ENCODE measurements around the gene LYAR.

The LYAR gene

DNA sequence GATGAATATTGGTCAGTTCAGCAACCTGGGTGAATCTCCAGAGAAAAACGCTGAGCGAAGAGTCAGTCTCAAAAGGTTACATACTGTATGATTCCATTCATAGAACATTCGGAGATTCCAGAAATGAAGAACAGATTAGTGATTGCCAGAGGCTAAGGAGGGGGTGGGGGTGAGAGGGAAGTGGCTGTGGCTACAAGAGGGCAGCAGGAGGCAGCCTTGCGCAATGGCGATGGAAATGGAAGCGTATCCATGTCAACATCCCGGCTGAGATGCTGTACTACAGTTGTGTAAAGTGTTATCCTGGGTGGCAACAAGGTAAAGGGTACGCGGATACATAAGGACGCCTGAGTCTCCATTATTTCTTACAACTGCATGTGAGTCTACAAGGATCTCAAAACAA, 18.0 kb downstream of the LYAR start:
- TF ChIP-seq TAF1 (IDR thresholded peaks at IDR 0.05; ENCODE audit: borderline replicate concordance, insufficient read depth, low read length) (no peak), SIN3A (IDR thresholded peaks at IDR 0.05; ENCODE audit: borderline replicate concordance, insufficient read depth, low read length) (no peak), POLR2AphosphoS5 (IDR thresholded peaks at IDR 0.05; ENCODE audit: low read depth, low read length) (no peak), FOXP2 (optimal IDR thresholded peaks at IDR 0.05; ENCODE audit: borderline replicate concordance, extremely low read depth, extremely low read length, insufficient read depth) (no peak)
- TF ChIP-seq, protein P1, sequence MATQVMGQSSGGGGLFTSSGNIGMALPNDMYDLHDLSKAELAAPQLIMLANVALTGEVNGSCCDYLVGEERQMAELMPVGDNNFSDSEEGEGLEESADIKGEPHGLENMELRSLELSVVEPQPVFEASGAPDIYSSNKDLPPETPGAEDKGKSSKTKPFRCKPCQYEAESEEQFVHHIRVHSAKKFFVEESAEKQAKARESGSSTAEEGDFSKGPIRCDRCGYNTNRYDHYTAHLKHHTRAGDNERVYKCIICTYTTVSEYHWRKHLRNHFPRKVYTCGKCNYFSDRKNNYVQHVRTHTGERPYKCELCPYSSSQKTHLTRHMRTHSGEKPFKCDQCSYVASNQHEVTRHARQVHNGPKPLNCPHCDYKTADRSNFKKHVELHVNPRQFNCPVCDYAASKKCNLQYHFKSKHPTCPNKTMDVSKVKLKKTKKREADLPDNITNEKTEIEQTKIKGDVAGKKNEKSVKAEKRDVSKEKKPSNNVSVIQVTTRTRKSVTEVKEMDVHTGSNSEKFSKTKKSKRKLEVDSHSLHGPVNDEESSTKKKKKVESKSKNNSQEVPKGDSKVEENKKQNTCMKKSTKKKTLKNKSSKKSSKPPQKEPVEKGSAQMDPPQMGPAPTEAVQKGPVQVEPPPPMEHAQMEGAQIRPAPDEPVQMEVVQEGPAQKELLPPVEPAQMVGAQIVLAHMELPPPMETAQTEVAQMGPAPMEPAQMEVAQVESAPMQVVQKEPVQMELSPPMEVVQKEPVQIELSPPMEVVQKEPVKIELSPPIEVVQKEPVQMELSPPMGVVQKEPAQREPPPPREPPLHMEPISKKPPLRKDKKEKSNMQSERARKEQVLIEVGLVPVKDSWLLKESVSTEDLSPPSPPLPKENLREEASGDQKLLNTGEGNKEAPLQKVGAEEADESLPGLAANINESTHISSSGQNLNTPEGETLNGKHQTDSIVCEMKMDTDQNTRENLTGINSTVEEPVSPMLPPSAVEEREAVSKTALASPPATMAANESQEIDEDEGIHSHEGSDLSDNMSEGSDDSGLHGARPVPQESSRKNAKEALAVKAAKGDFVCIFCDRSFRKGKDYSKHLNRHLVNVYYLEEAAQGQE (IDR thresholded peaks at IDR 0.05; ENCODE audit: insufficient read depth in 1 of 2, low read depth in 2 of 2, low read length in 2 of 2), result no peak

DNA sequence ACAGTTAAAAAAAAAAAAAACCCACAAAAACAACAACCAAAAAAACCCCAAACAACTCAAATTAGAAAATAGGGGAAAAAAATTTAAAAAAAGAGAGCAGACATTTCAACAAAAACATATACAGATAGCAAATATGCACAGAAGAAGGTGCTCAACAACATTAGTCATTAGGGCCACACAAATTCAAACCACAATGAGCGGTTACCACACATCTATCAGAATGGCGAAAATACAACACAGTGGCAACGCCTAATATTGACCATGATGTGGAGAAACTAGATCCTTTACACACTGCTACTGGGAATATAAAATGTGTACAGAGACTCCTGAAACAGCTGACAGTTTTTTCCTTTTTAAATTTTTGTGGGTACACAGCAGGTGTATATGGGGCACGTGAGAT, 19.4 kb downstream of the LYAR start:
- TF ChIP-seq SIN3A (IDR thresholded peaks at IDR 0.05; ENCODE audit: borderline replicate concordance, insufficient read depth, low read length) (no peak), TAF1 (IDR thresholded peaks at IDR 0.05; ENCODE audit: borderline replicate concordance, insufficient read depth, low read length) (no peak), POLR2AphosphoS5 (IDR thresholded peaks at IDR 0.05; ENCODE audit: low read depth, low read length) (no peak), FOXP2 (optimal IDR thresholded peaks at IDR 0.05; ENCODE audit: borderline replicate concordance, extremely low read depth, extremely low read length, insufficient read depth) (no peak)
- TF ChIP-seq, protein P1 (IDR thresholded peaks at IDR 0.05; ENCODE audit: insufficient read depth in 1 of 2, low read depth in 2 of 2, low read length in 2 of 2), result no peak

DNA sequence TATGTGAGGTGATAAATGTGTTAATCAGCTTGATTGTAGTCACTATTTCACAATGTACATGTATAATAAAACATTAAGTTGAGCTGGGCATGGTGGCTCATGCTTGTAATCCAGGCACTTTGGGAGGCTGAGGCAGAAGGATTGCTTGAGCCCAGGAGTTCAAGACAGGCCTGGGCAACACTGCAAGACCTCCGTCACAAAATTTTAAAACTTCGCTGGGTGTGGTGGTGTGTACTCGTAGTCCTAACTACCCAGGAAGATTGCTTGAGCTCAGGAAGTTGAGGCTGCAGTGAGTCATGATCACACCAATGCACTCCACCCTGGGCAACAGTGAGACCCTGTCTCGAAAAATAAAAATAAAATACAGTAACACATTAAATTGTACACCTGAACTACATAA, 20.1 kb downstream of the LYAR start:
- TF ChIP-seq POLR2AphosphoS5 (IDR thresholded peaks at IDR 0.05; ENCODE audit: low read depth, low read length) (no peak), TAF1 (IDR thresholded peaks at IDR 0.05; ENCODE audit: borderline replicate concordance, insufficient read depth, low read length) (no peak), SIN3A (IDR thresholded peaks at IDR 0.05; ENCODE audit: borderline replicate concordance, insufficient read depth, low read length) (no peak), FOXP2 (optimal IDR thresholded peaks at IDR 0.05; ENCODE audit: borderline replicate concordance, extremely low read depth, extremely low read length, insufficient read depth) (no peak)
- TF ChIP-seq, protein P1 (IDR thresholded peaks at IDR 0.05; ENCODE audit: insufficient read depth in 1 of 2, low read depth in 2 of 2, low read length in 2 of 2), result no peak

DNA sequence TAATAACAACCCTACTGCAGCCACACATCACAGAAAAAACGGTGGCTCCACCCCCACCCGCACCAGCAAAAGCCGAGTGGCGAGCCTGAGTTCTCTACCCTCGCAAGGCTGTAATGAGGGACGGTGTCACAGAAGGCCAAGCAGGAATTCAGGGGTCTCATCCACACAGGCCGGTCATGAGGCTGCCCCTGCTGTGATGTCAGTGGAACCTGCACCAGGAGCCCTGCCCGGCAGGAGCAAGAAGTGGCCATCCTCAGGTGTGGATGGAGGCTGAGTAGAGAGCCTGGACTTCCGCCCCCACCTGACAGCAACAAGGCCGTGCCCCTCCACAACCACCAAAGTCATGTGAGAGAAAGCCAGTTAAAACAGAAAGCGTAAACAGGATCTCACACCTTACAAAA, 20.6 kb downstream of the LYAR start:
- TF ChIP-seq FOXP2 (optimal IDR thresholded peaks at IDR 0.05; ENCODE audit: borderline replicate concordance, extremely low read depth, extremely low read length, insufficient read depth) (no peak), SIN3A (IDR thresholded peaks at IDR 0.05; ENCODE audit: borderline replicate concordance, insufficient read depth, low read length) (no peak), POLR2AphosphoS5 (IDR thresholded peaks at IDR 0.05; ENCODE audit: low read depth, low read length) (no peak), TAF1 (IDR thresholded peaks at IDR 0.05; ENCODE audit: borderline replicate concordance, insufficient read depth, low read length) (no peak)
- TF ChIP-seq, protein P1 (IDR thresholded peaks at IDR 0.05; ENCODE audit: insufficient read depth in 1 of 2, low read depth in 2 of 2, low read length in 2 of 2), result no peak

DNA sequence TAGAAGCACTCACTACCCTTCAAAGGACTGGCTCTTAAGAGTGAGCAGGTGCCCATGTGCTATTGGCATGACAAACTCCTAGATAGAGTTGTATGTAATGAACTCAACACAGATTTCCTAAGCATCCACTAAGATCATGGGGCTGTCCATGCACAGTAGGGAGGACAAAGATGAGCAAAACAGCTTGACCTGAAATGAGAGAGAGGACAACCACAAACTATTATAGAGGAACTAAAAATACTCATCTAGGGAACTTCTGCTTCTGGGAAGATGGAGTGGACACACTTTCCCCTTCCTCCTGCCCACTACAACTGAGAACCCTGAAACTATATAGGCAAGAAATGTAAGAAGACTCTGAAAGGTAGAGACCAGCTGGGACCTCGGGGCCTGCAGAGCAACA, 21.2 kb downstream of the LYAR start:
- TF ChIP-seq, protein P1 (IDR thresholded peaks at IDR 0.05; ENCODE audit: insufficient read depth in 1 of 2, low read depth in 2 of 2, low read length in 2 of 2), result no peak
- TF ChIP-seq FOXP2 (optimal IDR thresholded peaks at IDR 0.05; ENCODE audit: borderline replicate concordance, extremely low read depth, extremely low read length, insufficient read depth) (no peak), TAF1 (IDR thresholded peaks at IDR 0.05; ENCODE audit: borderline replicate concordance, insufficient read depth, low read length) (no peak), POLR2AphosphoS5 (IDR thresholded peaks at IDR 0.05; ENCODE audit: low read depth, low read length) (no peak), SIN3A (IDR thresholded peaks at IDR 0.05; ENCODE audit: borderline replicate concordance, insufficient read depth, low read length) (no peak)
